SKM-1 (cell line): ENCODE data around the gene TH.

ENCODE experiments used
- DNase-seq: peaks from one replicate; lab custom pipeline; 2025; ENCODE audit not compliant: unreplicated experiment; lab: John Stamatoyannopoulos, UW

TH gene

GRCh38 chr11:2163428-2163978, 8.1 kb downstream of the TH start:
- DNase-seq: no peak

GRCh38 chr11:2160736-2161259, 10.8 kb downstream of the TH start, which contains the start of gene INS:
TSS of gene INS (minus strand) at chr11:2161209. CDS start at chr11:2160971, 238 bp downstream.
- no peak for DNase-seq

- DNase-seq: no peak
These were observed 11.8 kb downstream of the TH start for GRCh38 chr11:2159536-2160413.

GRCh38 chr11:2158966-2159365, 12.6 kb downstream of the TH start:
- DNase-seq: no peak

- DNase-seq: no peak
These were observed 13.3 kb downstream of the TH start for GRCh38 chr11:2158296-2158737.

GRCh38 chr11:2157294-2158040, 14.1 kb downstream of the TH start:
- no peak for DNase-seq

GRCh38 chr11:2156416-2157182, 15.0 kb downstream of the TH start:
- peak; percentile 42 for DNase-seq

- DNase-seq: no peak
These were observed 16.1 kb downstream of the TH start for GRCh38 chr11:2155511-2155910.

- no peak for DNase-seq
These were observed 16.7 kb downstream of the TH start for GRCh38 chr11:2154889-2155288.

GRCh38 chr11:2154195-2154585, 17.4 kb downstream of the TH start:
- no peak for DNase-seq

GRCh38 chr11:2153581-2154194, 17.9 kb downstream of the TH start:
- DNase-seq: no peak

GRCh38 chr11:2151500-2152257, 19.9 kb downstream of the TH start:
- peak; percentile 58 for DNase-seq

GRCh38 chr11:2149864-2150847, 21.5 kb downstream of the TH start:
- DNase-seq: no peak

GRCh38 chr11:2149460-2149859, 22.2 kb downstream of the TH start:
- DNase-seq: no peak

GRCh38 chr11:2148595-2148994, 23.0 kb downstream of the TH start:
- DNase-seq: no peak

GRCh38 chr11:2147391-2147790, 24.2 kb downstream of the TH start:
- DNase-seq: no peak

GRCh38 chr11:2146051-2146450, 25.6 kb downstream of the TH start:
- no peak for DNase-seq

GRCh38 chr11:2144544-2145248, 26.9 kb downstream of the TH start:
- DNase-seq: no peak
